ENCODE data around the gene NPIPB9. TPM values are rescaled to one million over a fixed set of nuclear protein-coding genes. Genes with fewer than 3 reads are reported as not detected.
"Not testable (repeated sequence)": the region's sequence is repeated elsewhere in the genome, so short reads cannot be mapped to it uniquely, and the experiment has no call there.

NPIPB9 gene
- total RNA-seq: not detected
- long read RNA-seq: 0 reads

DNA sequence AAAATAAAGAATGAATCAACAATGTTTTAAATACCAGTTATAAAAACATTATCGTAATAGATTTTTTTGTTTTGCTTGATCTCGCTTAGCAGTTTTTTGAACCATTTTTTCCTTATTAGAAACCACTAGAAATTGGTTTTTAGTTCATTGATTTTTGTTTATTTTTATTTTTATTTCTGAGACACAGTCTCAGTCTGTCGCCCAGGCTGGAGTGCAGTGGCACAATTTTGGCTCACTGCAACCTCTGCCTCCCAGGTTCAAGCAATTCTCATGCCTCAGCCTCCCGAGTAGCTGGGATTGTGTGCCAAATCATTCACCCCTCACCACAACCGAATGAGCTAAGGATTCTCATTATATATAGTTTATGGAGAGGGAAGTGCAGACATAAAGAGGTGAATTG is at the start of gene NPIPB9:
TSS of gene NPIPB9 (plus strand) at position 301 of the 400 bp plus-strand sequence.
- intact Hi-C loops (cut with micrococcal nuclease); H3K4me1 ChIP-seq; H3K36me3 ChIP-seq; H3K27me3 ChIP-seq (ENCODE audit: low read depth); H3K27ac ChIP-seq (replicated peaks); H3K4me3 ChIP-seq; H3K9me3 ChIP-seq (replicated peaks); DNase-seq: not testable (repeated sequence)

DNA sequence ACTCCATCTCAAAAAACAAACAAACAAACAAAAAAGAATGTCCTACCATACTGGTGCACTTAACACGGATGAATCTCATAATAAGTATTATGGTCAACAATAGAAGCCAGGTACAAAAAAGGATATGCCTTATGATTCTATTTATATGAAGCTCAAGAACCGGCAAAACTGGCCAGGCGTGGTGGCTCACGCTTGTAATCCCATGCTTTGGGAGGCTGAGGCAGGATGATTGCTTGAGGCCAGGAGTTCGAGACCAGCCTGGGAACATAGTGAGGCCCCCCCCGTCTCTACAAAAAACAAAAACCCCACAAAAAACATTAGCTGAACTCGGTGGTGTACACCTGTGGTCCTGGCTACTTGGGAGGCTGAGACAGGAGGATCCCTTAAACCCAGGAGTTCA is 47.3 kb upstream of the NPIPB9 start:
- H3K36me3 ChIP-seq; intact Hi-C loops (cut with micrococcal nuclease); DNase-seq; H3K9me3 ChIP-seq (replicated peaks); H3K4me3 ChIP-seq; H3K4me1 ChIP-seq; H3K27ac ChIP-seq (replicated peaks); H3K27me3 ChIP-seq (ENCODE audit: low read depth): not testable (repeated sequence)

- intact Hi-C loops (cut with micrococcal nuclease): not testable (repeated sequence)
Observed at GRCh38 chr16:28711220-28712083, 40.1 kb upstream of the NPIPB9 start, which contains the start of gene EIF3C. TSS of gene EIF3C (plus strand) at chr16:28711464. CDS start at chr16:28711687, 223 bp downstream.

DNA sequence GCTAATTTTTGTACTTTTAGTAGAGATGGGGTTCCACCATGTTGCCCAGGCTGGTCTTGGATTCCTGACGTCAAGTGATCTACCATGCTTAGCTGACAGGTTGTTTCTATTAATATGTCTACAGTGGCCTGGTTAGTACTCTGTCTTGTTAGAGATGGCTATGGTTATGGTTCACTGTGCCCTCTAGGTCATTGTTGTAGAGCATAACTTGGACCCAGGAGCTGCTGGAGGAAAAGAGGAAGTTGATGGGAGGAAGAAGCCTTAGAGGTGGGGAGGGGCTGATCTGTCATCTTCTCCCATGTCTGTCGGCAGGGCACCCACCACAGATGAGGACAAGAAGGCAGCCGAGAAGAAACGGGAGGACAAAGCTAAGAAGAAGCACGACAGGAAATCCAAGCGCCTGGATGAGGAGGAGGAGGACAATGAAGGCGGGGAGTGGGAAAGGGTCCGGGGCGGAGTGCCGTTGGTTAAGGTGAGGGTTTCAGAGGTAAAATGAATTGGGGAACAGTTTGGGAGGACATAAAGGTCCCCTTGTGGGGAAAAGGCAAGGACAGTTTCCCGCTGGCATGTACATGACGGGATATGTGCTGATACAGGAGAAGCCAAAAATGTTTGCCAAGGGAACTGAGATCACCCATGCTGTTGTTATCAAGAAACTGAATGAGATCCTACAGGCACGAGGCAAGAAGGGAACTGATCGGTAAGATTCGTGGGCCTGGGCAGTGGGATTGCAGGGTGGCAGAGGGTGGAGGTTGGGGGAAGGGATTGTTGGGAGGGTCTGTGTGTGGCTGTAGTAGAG is 28.5 kb upstream of the NPIPB9 start:
- DNase-seq; H3K4me3 ChIP-seq; H3K4me1 ChIP-seq; H3K27ac ChIP-seq (replicated peaks); H3K27me3 ChIP-seq (ENCODE audit: low read depth); H3K9me3 ChIP-seq (replicated peaks); H3K36me3 ChIP-seq; intact Hi-C loops (cut with micrococcal nuclease): not testable (repeated sequence)

More at GRCh38 chr16:28711220-28712083, 40.1 kb upstream of the NPIPB9 start, which contains the start of gene EIF3C:
- not testable (repeated sequence) for H3K36me3 ChIP-seq; H3K4me3 ChIP-seq; DNase-seq; H3K9me3 ChIP-seq (replicated peaks); H3K4me1 ChIP-seq; H3K27me3 ChIP-seq (ENCODE audit: low read depth); H3K27ac ChIP-seq (replicated peaks)

DNA sequence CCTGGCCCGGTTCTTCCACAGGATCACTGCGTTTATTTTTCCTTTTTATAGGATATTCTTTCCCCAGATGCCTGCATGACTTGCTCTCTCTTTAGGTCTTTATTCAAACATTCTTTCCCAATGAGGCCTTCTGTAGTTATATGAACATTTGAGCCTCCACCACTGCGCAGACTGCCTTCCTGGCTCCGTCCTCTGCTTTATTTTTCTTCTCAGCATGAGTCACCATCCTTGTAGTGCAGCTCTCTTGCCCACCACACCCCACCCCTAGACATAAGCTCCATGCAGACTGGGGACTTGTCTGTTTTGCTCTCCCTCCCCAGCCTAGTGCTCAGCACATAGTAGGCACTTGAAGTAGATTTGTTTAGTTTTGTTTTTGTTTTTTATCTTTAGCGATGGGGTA is 20.3 kb upstream of the NPIPB9 start:
- H3K27me3 ChIP-seq (ENCODE audit: low read depth); H3K36me3 ChIP-seq; H3K4me1 ChIP-seq; H3K9me3 ChIP-seq (replicated peaks); DNase-seq; H3K27ac ChIP-seq (replicated peaks); H3K4me3 ChIP-seq; intact Hi-C loops (cut with micrococcal nuclease): not testable (repeated sequence)

DNA sequence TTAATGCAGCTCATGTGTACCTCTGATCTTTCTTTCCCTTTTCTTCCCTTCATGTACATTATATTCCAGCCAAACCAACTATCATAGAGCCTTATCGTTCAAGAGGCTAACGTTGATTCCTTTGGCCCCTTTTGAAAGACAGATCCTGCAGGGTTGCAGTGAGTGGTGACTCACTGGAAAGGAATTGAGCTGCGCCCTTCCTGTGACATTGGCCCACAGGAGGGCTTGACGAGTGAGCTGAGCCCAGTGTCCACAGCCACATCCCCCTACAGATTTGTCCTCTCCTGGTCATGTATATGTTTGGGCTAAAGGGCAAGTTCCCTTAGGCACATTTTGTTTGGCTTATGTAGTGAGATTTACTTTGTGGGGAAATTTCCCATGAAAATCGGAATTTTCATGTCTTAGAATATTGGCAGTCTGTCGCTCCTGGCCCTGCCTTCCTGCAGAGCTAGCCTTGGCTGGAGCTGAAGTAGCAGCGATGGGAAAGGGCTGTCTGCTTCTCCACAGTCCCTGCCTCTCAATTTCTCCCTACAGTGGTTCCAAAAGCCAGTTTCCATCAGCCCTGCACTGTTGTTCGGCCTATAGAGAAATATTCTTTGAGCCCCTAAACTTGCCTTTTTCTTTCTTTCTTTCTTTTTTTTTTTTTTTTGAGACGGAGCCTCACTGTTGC is 19.0 kb upstream of the NPIPB9 start:
- H3K36me3 ChIP-seq; H3K27me3 ChIP-seq (ENCODE audit: low read depth); H3K9me3 ChIP-seq (replicated peaks); DNase-seq; H3K4me3 ChIP-seq; intact Hi-C loops (cut with micrococcal nuclease); H3K4me1 ChIP-seq: not testable (repeated sequence)
- H3K27ac ChIP-seq (replicated peaks): peak overlapping the region; percentile 40

GRCh38 chr16:28739787-28740186 is 11.8 kb upstream of the NPIPB9 start:
- DNase-seq; H3K4me1 ChIP-seq; H3K27me3 ChIP-seq (ENCODE audit: low read depth); H3K36me3 ChIP-seq; H3K27ac ChIP-seq (replicated peaks); H3K9me3 ChIP-seq (replicated peaks); H3K4me3 ChIP-seq; intact Hi-C loops (cut with micrococcal nuclease): not testable (repeated sequence)

DNA sequence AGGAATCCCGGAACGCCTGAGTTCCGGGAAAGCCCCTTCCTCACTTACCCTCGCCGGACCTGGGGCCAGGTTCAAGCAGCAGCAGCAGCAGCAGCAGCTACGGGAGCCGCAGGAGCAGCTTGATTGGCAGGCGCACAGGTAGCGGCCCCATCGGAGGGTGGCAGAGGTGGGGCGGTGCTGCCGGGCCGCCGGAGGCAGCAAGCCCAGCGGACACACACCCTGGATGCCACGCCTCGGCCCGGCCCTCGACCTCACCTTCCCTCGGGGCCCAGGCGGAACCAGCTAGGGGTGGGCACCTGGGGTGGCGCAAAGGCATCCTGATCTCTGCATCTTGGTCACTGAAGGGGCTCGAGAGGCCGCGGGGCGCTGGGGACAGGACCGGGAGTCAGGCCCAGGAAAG is 11.0 kb upstream of the NPIPB9 start:
- DNase-seq; H3K9me3 ChIP-seq (replicated peaks); H3K4me3 ChIP-seq; H3K4me1 ChIP-seq; intact Hi-C loops (cut with micrococcal nuclease); H3K27me3 ChIP-seq (ENCODE audit: low read depth); H3K27ac ChIP-seq (replicated peaks); H3K36me3 ChIP-seq: not testable (repeated sequence)

DNA sequence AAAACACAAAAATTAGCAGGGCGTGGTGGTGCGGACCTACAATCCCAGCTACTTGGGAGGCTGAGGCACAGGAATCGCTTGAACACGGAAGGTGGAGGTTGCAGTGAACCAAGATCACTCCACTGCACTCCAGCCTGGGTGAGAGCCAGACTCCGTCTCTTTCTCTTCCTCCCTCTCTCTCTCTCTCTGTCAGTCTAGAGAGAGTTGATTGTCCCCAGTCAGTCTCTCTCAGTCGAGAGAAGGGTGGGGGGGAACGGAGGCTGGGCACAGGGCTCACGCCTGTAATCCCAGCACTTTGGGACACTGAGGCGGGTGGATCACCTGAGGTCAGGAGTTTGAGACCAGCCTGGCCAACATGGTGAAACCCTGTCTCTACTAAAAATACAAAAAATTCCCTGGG is 10.3 kb upstream of the NPIPB9 start:
- DNase-seq; H3K27ac ChIP-seq (replicated peaks); intact Hi-C loops (cut with micrococcal nuclease); H3K36me3 ChIP-seq; H3K27me3 ChIP-seq (ENCODE audit: low read depth); H3K4me1 ChIP-seq; H3K9me3 ChIP-seq (replicated peaks); H3K4me3 ChIP-seq: not testable (repeated sequence)

GRCh38 chr16:28746618-28747350 is 4.8 kb upstream of the NPIPB9 start:
- H3K36me3 ChIP-seq; DNase-seq; H3K9me3 ChIP-seq (replicated peaks); intact Hi-C loops (cut with micrococcal nuclease); H3K4me1 ChIP-seq; H3K4me3 ChIP-seq; H3K27ac ChIP-seq (replicated peaks); H3K27me3 ChIP-seq (ENCODE audit: low read depth): not testable (repeated sequence)

Data from left ventricle myocardium inferior (tissue), 1 donor.